GM21737 (cell line): ENCODE data around the gene MYPOP.

Experiments
- ATAC-seq: cut with Tn5 transposase; IDR thresholded peaks from one replicate; pipeline ENCODE4 v1.9.1; 2021; ENCODE audit warnings: mild to moderate bottlenecking, moderate library complexity; ENCODE audit not compliant: unreplicated experiment

MYPOP gene

DNA sequence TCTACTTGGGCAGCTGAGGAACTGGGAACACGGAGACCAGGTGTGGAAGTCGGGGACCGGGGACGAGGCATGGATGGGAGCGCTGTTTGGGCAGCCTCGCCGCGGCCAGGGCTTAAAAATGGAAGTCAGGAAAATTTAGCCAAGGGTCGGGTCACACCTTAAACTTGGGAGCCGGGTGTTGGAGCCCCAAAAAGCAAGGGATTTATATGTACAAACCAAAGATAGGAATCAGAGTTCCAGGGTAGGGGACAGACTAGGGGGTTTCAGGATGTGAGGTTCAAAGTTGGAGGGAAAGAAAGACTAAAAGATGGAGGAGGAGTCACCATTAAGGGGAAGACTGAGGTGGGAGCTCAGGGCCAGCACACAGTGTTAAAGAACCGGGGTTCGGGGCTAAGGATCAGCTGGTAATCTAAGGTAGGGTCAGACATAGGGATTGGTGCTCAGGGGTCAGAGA is 37.8 kb downstream of the MYPOP start:
- ATAC-seq: no peak

DNA sequence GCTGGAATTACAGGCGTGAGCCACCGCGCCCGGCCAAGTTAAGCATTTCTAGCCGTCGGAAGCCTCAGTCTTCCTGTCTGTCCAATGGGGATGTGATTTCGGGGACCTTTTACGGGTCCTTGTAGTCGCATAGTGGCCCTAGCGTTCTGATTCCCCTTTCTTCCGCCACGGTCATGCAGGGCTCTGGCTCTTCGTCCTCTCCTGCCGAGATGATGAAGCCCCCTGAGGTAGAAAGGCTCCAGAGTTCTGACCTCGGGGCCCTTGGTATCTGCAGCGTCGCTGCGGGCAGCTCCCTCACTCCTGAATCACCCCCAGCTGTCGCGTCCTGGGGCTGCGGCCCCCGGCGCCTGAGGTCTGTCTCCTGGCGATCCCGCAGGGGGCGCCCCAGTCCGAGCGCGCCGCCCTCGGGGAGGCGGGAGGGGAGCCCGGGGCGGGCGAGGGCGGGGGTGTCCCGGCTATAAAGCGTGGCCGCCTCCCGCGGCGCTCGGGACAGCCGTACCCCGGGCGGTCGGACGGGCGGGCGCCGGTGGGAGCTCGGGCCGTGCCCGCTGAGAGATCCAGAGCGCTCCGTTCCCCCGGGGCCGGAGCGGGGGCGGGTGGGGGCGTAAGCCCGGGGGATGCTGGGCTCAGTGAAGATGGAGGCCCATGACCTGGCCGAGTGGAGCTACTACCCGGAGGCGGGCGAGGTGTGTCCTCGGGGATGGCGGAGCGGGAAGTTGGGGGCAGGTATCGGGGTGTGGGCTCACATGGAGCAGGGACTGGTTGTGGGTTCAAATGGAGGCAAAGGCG is 38.4 kb downstream of the MYPOP start, which contains the start of gene FOXA3:
Gene FOXA3, plus strand, starts transcription at position 487 of the 789 bp plus-strand sequence. Its CDS starts 131 bp downstream, at position 618.
- peak; percentile 40 for ATAC-seq

DNA sequence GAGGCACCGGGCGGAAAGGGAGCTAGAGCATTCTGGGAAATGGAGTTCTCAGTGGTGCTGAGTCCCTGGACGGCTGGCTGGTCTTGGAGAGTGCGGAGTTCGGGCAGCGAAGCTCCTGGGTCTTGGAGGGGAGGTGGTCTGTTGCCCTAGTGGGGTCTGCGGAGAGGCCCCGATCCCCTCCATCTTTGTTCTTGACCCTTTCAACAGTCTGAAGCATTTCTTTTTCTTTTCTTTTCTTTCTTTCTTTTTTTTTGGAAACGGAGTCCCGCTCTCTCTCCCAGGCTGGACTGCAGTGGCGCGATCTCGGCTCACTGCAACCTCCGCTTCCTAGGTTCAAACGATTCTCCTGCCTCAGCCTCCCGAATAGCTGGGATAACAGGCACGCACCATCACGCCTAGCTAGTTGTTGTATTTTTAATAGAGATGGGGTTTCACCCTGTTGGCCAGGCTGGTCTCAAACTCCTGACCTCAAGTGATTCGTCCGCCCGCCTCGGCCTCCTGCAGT is 39.0 kb downstream of the MYPOP start:
- no peak for ATAC-seq

DNA sequence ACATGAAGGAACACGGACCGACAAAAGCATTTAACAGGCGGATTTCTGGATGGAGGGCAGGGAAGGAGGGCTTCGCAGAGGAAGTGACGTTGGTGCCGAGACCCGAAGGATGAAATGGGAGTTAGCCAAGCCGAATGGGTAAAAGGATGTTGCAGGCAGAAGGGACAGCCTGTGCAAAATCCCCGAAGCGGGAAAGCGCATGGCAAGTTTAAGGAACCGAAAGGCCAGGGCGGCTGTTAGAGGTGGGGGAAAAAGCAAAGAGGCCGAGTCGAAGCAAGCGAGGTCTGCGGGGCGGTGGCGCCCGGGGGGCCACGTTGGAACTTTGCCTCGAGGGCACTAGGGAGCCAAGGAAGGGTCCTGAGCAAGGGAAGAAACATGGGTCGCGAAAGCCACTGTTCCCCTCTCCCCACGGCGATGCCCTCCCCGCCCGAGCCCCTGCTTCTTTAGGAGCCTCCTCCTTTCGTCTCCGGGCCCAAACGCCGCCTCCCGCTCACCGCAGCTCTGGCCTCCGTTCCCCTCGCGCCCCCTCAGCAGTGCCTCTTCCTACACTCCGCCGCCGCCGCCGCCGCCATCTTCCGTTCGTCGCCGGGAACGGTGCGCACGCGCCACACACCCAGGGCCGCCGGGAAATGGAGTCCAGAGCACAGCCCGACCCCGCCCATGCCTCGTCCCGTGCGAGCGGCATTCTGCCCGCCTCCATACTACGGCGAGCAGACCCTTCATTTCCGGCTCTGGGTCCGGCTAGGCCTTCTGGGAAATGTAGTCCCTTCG is 39.7 kb downstream of the MYPOP start, which contains the start of gene SYMPK:
Gene SYMPK, minus strand, starts transcription at position 584 of the 771 bp plus-strand sequence. CDS start 8,652 bp downstream, outside the sequence.
- ATAC-seq: peak; percentile 89

DNA sequence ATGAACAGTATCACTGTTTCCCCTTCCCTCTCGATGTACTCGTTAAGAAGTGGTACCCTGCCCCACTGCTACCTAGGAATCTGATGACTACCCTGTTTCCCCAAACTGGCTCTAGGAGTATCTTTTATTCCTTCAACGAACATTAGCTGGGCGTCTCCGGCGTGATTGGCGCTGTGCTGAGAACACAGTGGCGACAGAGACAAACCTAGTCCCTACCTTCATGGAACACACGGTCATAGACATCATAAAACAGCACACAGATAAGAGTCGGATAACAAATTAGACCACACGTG is 40.2 kb downstream of the MYPOP start:
- no peak for ATAC-seq

DNA sequence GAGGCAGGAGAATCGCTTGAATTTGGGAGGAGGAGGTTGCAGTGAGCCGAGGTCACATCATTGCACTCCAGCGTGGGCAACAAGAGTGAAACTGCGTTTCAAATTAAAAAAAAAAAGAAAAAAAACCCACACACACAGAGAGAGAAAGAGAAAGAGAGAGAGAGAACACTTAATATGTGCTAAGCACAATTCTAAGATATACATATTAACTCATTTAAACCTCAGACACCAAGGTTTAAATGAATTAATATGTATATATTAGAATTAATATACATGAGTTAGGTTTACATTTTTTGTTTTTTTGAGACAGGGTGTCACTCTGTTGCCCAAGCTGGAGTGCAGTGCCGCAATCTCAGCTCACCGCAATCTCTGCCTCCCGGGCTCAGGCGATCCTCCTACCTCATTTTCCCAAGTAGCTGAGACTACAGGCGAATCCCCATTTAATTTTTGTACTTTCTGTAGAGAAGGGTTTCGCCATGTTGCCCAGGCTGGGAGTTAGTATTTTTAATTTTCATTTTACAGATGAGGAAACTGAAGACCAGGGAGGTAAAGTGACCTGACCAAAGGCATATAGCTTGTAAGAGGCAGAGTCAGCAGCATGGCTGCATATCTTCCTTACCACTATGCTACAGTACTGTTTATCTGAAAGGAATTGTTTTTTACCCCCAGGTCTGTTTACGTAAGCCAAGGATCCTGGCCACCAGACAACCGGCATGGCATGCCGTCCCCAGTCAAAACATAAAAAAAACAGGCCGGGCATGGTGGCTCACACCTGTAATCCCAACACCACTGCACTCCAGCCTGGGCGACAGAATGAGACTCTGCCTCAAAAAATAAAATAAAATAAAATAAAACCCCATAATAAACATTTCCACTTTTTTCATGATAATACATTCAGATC is 41.8 kb downstream of the MYPOP start:
- no peak for ATAC-seq

DNA sequence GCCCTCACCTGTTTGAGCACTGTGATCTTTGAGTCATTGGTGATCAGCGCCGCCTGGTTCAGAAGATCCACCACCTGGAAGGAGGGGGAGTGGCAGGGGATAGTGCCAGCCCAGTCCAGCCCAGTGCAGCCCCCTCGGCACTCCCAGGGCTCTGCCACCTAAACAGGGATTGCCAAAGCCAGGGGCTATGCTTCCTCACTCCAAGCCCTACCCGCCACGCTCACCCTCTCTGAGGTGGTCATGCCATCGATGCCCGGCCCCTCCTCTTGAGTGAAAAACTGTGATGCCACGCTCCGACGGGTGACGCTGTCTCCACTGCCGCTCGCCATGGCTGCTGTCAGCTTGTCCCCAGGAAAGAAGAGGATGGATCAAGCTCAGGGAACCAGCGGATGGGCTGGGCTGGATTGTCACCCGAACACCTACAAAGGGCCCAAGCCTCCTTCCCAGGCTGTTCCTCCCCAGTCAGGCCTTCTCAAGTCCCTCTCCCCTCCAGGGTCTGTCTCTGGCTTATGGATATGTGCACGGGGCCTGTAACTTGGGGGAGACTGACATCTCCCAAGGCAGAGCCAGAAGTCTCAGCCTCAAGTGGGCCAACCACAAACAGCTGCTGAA is 48.1 kb downstream of the MYPOP start:
- no peak for ATAC-seq

DNA sequence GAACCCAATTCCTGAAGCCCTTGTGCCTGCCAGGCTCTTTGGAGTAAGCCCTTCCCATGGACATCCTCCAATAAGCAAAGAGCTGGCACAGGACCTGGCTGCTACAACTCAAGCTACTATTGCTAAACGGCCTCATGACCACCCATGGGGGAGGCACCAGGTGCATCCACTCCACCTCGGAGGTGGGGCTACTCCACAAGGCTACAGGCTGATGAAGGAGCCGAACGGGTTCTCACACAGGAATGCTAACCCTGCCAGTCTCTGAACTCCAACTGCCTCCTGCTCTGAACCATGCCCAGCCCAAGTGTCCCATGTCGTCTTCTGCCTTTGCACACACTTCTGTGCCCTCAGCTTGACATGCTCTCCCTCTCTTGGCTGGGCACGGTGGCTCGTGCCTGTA is 49.4 kb downstream of the MYPOP start:
- no peak for ATAC-seq

DNA sequence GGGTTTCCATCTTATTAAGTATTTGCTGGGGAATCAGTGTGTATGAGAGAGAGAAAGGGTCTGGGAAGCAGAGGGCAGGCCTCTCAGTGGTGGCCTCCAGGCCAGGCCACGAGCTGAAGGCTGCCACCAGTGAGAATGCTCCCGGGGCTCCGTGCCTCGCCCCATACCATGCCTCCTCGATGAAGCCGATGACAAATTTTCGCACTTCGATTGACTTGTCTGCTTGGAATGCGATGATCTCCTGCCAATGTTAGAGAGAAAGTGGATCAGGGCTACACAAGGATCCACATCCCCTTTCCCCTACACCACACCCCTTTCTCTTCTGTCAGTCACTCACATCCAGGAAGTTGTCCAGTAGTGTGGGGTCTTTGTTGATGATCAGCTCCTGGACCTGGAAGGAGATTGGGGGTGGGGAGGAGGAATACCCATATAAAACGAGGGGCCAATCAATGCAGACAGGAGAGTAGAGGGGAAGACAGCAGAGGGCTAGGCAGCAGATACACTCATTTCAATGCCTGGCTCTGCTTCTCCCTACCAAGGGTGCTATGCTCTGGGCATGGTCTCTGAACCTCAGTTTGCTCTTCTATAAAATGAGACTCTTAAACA is 50.2 kb downstream of the MYPOP start:
- ATAC-seq: no peak

DNA sequence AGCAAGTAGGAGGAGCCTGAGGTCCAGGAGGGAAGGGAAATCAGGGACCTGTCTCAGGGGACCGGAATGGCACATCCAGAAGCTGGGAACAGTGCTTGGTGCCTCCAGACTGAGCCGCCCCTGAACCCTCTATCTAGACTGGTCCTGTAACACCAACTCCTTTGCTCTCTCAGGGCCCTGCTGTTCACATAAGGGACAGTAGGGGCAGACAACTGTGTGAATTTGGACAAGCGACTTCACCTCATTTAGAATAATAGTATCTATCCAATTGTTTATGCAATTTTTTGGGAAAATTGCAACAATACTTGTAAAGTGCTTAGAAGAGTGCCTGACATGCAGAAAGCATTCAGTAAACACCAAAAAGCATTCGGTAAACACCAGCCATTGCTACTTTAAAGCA is 53.5 kb downstream of the MYPOP start:
- no peak for ATAC-seq

DNA sequence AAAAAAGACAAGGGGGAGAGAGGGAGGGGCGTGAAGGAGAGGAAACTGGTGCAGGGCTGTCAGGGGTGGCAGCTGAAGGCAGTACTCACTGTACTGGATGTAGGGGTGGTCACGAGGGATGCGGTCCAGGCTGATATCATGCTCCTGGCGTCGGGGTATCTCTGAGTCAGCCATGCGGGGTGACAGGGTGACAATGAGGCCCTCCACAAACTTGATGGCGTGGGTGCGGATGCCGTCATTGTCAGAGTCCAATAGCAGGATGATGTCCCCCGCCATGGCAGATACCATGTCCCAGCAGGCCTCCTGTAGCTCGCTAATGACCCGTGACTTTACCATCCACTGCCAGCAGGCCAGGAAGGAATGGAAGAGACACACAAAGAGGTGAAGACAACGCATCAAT is 54.8 kb downstream of the MYPOP start:
- no peak for ATAC-seq

DNA sequence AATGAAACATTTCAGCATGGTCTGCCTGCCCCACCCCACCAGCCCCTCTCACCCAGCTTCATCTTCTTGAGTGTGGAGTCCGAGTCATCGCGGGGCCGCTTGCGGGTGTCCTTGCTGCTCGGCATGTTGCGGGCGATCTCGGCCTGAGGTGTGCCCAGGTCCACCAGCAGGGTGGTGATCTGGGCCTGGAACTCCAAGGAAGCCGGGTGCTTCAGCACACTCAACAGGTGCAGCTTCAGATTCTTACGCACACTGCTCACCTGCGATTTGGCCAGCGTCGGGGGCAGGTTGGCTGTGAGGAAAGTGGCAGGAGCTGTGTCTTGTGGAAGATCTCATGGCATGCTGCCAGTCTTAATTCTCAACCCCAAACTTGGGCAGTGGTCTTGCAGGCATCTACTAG is 60.2 kb downstream of the MYPOP start:
- ATAC-seq: no peak
